Naive thymus-derived CD4-positive, alpha-beta T cell (primary cell): ENCODE results near the gene DYSF. TPM values are rescaled to one million over a fixed set of nuclear protein-coding genes. Genes with fewer than 3 reads are reported as not detected.

ENCODE experiments used
- ATAC-seq: fragments of 150-1000 bp; cut with Tn5 transposase; 2 replicates; pipeline ENCODE4 v1.10.0; 2021; ENCODE audit warnings: mild to moderate bottlenecking, moderate library complexity
- CTCF ChIA-PET: fragments of 350-600 bp; sonication (Branson Sonifier 250); formaldehyde crosslinking; loops from one replicate; lab custom pipeline; 2021; ENCODE audit warnings: antibody characterized with exemption; lab: Charles Lee
- POLR2A ChIA-PET: fragments of 350-600 bp; sonication (Branson Sonifier 250); formaldehyde crosslinking; loops from one replicate; lab custom pipeline; 2021; ENCODE audit warnings: antibody characterized with exemption, inconsistent platforms; lab: Charles Lee
- DNase-seq, 9 donors: peaks; one replicate each; pipeline versions ENCODE4 v3.0.0 to v3.0.0-alpha.2; 2020 to 2022; ENCODE audit warnings: mixed read lengths in 1 of 9
- H3K27ac ChIP-seq: one replicate; pipeline ENCODE4 v1.7.0; 2013; ENCODE audit warnings: mild to moderate bottlenecking, low read depth, low read length, moderate library complexity
- H3K27me3 ChIP-seq, 2 donors: one replicate each; pipeline ENCODE4 v1.7.0; 2013; ENCODE audit warnings: low read length in 2 of 2, mild to moderate bottlenecking in 2 of 2, moderate library complexity in 2 of 2; ENCODE audit not compliant: control insufficient read depth in 2 of 2, insufficient read depth in 2 of 2
- H3K36me3 ChIP-seq, 3 experiments: 1 replicate in 2 of 3; 2 replicates in 1 of 3; pipeline ENCODE4 v1.7.0; 2013; ENCODE audit warnings: low read length in 3 of 3, mild to moderate bottlenecking in 3 of 3, moderate library complexity in 1 of 3; ENCODE audit not compliant: insufficient read depth in 3 of 3, control insufficient read depth in 2 of 3
- H3K4me1 ChIP-seq, 2 donors: one replicate each; pipeline ENCODE4 v1.7.0; 2013; ENCODE audit warnings: low read length in 2 of 2, mild to moderate bottlenecking in 2 of 2, moderate library complexity in 1 of 2; ENCODE audit not compliant: control insufficient read depth in 2 of 2, insufficient read depth in 2 of 2
- H3K4me3 ChIP-seq: 2 replicates; pipeline ENCODE4 v1.7.0; 2013; ENCODE audit warnings: mild to moderate bottlenecking, low read length
- H3K9me3 ChIP-seq, 3 experiments: 1 replicate in 2 of 3; 2 replicates in 1 of 3; pipeline ENCODE4 v1.7.0; 2013; ENCODE audit warnings: low read length in 3 of 3; ENCODE audit not compliant: control insufficient read depth in 2 of 3
- H3K27ac Mint-ChIP-seq, 9 donors: one replicate each; pipeline ENCODE4 v1.8.0; 2020 to 2022; ENCODE audit warnings: mixed read lengths in 9 of 9, mild to moderate bottlenecking in 8 of 9, moderate library complexity in 5 of 9, inconsistent platforms in 2 of 9
- H3K27me3 Mint-ChIP-seq, 5 donors: one replicate each; pipeline ENCODE4 v1.8.0; 2021 to 2022; ENCODE audit warnings: mixed read lengths in 5 of 5, mild to moderate bottlenecking in 1 of 5
- H3K36me3 Mint-ChIP-seq, 5 donors: one replicate each; pipeline ENCODE4 v1.8.0; 2020 to 2022; ENCODE audit warnings: mixed read lengths in 5 of 5, mild to moderate bottlenecking in 3 of 5, inconsistent platforms in 1 of 5
- H3K4me1 Mint-ChIP-seq, 7 donors: one replicate each; pipeline ENCODE4 v1.8.0; 2020 to 2022; ENCODE audit warnings: mixed read lengths in 7 of 7, mild to moderate bottlenecking in 3 of 7, inconsistent platforms in 1 of 7
- H3K4me3 Mint-ChIP-seq, 10 donors: one replicate each; pipeline ENCODE4 v1.8.0; 2020 to 2022; ENCODE audit warnings: mild to moderate bottlenecking in 10 of 10, mixed read lengths in 10 of 10, moderate library complexity in 6 of 10, inconsistent platforms in 2 of 10
- H3K9me3 Mint-ChIP-seq, 11 donors: one replicate each; pipeline ENCODE4 v1.8.0; 2020 to 2022; ENCODE audit warnings: mixed read lengths in 11 of 11, mild to moderate bottlenecking in 4 of 11, inconsistent platforms in 1 of 11, moderate library complexity in 1 of 11
- intact Hi-C, 2 donors: fragments of 100-400 bp; cut with micrococcal nuclease; formaldehyde crosslinking; loops; one replicate each; pipeline ENCODE4 v1.15.1; 2023
- polyA plus RNA-seq, 2 donors: library from polyadenylated mRNA; unstranded; fragments of 300-500 nt; fragmentation: Illumina TruSeq; gene quantifications; one replicate each; pipeline ENCODE4 v1.2.3, GENCODE V29; 2021
- total RNA-seq, 6 experiments: library from RNA in 5 of 6; stranded (reverse) in 5 of 6; gene quantifications; 1 replicate in 5 of 6; 2 replicates in 1 of 6; pipeline ENCODE4 v1.2.3 and lab custom pipeline; 2021 to 2026

Gene DYSF
- total and polyA plus RNA-seq, 7 experiments from 2014 or later, result 0.14 to 28.2 (median 0.32) TPM; not detected in 2

DNA sequence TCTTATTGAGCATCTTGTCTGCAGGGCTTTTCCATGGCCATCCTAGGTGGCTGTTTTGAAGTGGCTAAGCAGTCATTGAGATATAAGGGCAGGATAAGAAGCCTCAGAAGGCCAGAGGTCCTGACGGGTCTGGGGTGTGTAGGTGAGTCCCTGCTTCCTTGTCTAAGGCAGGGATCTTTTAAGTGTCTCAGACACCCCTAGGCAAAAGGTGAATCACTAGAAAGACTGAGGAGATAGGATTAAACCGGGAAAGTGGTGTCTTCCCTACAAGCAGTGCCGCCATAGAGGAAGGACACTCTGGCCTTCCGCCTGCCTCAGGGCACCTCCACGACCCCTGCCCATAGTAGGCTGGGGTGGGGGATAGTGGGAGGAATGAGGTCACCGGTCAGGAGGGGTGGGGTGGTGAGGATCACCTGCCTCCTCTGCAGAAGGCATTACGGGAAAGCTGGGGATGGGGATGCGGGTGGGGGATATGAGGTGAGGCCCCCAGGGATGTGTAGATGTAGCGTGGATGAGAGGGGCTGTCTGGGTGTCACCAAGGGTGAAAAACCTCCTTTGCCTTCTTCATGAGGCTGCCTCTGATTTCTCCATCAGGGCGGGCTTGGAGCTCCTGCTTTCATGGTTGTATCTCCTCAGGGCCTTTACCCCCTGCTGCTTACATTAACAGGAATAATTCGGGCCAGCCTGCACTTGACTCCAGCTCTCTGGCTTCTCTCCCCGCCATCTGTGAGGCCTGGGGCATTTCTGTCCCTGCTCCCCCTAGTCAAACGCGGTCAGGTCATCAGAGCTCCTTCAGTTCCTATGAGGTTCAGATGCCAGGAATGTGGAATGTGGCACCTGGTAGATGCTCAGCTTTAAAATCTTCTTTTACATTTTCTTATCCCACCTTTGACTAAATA lies 244.0 kb downstream of the DYSF start:
- Mint-ChIP-seq H3K9me3 (peaks cover 0 to 1% (median 0%) of the 10 kb centered on the region in 11 donors), H3K27me3 (peaks cover 0 to 15% (median 0%) of the 10 kb centered on the region in 5 donors), H3K27ac (no peak overlapping the region), H3K36me3 (no peaks in the 10 kb centered on the region), H3K4me1 (no peaks in the 10 kb centered on the region), H3K4me3 (no peak overlapping the region)
- Histone ChIP-seq H3K27me3 (no peaks in the 10 kb centered on the region), H3K4me1 (no peaks in the 10 kb centered on the region), H3K9me3 (no peaks in the 10 kb centered on the region), H3K4me3 (no peak overlapping the region), H3K36me3 (no peaks in the 10 kb centered on the region), H3K27ac (no peak overlapping the region)
- intact Hi-C loops, result no loop called here
- ATAC-seq (no peak), DNase-seq (no peak)
- POLR2A ChIA-PET, result no interaction called here
- CTCF ChIA-PET, result no interaction called here

DNA sequence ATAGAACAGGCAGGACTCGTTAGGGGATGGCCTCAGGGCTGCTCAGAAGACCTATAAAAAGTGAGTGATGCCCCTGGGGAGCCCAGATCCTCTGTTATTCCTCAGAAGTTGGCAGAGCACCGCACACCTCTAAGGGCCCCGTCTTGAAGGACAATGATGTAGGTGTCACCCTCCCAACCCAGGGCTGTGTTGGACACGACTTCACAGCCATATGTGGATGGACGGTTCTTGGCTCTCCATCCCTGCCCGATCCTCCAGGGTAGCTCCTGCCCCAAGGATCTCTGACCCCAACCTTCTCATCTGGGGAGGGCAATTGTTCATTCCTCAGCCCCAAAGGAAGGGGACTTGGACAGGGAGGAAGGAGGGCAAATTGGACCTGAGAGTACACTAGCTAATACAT lies 246.1 kb downstream of the DYSF start:
- H3K9me3 Mint-ChIP-seq, result no peaks in the 10 kb centered on the region
- no peaks in the 10 kb centered on the region for H3K36me3 ChIP-seq
- ATAC-seq (no peak), DNase-seq (no peak)
- H3K36me3 Mint-ChIP-seq, result no peaks in the 10 kb centered on the region
- no peaks in the 10 kb centered on the region for H3K27me3 ChIP-seq
- ChIA-PET POLR2A (no interaction called here), CTCF (no interaction called here)
- no peak overlapping the region for H3K4me3 Mint-ChIP-seq
- intact Hi-C loops, result no loop called here
- no peaks in the 10 kb centered on the region for H3K9me3 ChIP-seq
- H3K4me3 ChIP-seq, result no peak overlapping the region
- no peaks in the 10 kb centered on the region for H3K4me1 Mint-ChIP-seq
- H3K4me1 ChIP-seq, result no peaks in the 10 kb centered on the region
- H3K27ac ChIP-seq, result no peak overlapping the region
- peaks cover 0 to 26% (median 5%) of the 10 kb centered on the region in 5 donors for H3K27me3 Mint-ChIP-seq
- H3K27ac Mint-ChIP-seq, result no peak overlapping the region

DNA sequence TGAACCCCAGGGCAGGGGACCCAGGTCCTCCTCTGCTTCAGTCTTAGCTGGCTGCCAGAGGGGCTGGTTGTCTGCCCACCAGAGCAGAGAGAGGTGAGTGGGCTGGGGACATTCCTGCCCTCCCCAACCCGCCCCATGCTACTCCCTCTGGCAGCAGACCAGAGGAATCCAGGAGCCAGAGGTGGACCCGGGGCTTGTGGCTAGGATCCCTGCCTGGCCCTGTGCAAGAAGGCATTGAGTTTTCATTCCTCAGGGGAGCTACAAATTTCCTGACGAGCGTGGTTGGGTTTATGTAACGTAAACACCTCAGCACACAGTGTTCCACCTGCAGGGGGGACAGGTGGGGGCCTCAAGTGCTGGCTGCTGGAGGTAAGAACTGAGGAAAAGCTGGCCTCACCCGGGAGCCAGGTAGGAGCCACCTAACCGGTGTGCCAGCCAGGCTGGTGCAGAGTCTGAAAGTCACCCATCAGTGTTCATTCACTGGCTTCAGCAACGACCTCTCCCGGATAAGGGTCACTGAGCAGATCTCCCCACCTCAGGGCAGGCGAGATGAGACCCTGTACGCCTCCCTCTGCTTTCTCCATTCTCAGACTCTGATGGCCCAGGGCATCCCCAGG lies 246.8 kb downstream of the DYSF start:
- H3K9me3 ChIP-seq, result no peaks in the 10 kb centered on the region
- H3K27me3 Mint-ChIP-seq, result peaks cover 0 to 22% (median 4%) of the 10 kb centered on the region in 5 donors
- CTCF ChIA-PET, result no interaction called here
- H3K4me1 Mint-ChIP-seq, result no peaks in the 10 kb centered on the region
- no peaks in the 10 kb centered on the region for H3K27me3 ChIP-seq
- POLR2A ChIA-PET, result no interaction called here
- intact Hi-C loops, result no loop called here
- no peak overlapping the region for H3K27ac ChIP-seq
- no peaks in the 10 kb centered on the region for H3K36me3 Mint-ChIP-seq
- no peak overlapping the region for H3K27ac Mint-ChIP-seq
- H3K9me3 Mint-ChIP-seq, result no peaks in the 10 kb centered on the region
- no peak overlapping the region for H3K4me3 Mint-ChIP-seq
- H3K36me3 ChIP-seq, result no peaks in the 10 kb centered on the region
- no peak overlapping the region for H3K4me3 ChIP-seq
- DNase-seq, result no peak
- H3K4me1 ChIP-seq, result no peaks in the 10 kb centered on the region
- ATAC-seq, result no peak

DNA sequence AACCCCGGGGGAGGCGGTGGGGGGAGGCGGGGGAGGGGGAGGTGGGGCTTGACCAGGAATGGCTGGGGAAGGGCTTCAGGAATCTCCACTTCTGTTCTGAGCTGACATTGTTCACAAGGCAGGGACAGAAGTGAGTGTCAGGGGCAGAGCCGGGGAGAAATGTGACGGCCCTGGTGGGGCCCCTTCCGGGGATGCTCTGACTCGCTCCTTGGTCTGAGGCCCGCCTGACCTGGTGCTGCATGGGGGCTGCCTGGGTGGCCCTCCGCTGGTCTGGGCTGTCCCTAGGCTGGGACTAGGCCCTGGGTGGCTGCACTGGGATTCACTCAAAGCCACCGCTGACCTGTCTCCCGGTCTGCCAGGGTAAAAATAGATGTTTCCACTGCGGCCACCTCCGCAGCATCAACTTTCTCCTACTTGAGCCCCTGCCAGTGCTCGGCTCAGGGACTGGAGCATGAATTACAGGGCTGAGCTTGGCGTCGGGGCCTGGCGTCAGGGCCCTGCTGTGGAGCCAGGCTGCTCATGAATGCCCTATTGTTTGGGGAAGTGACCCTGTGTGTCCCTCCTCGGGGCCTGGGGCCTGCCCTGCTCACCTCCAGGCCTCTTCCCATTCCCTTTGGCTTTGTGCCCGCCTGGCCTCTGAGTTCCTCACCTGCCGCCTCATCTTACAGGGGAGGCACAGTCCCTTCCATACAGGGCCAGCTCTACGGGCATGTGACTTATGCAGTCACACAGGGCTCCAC lies 247.5 kb downstream of the DYSF start:
- no peaks in the 10 kb centered on the region for H3K9me3 ChIP-seq
- ATAC-seq (no peak), DNase-seq (no peak)
- ChIA-PET CTCF (no interaction called here), POLR2A (no interaction called here)
- H3K27me3 ChIP-seq, result no peaks in the 10 kb centered on the region
- H3K4me1 Mint-ChIP-seq, result no peaks in the 10 kb centered on the region
- H3K9me3 Mint-ChIP-seq, result no peaks in the 10 kb centered on the region
- no peak overlapping the region for H3K4me3 ChIP-seq
- H3K36me3 ChIP-seq, result no peaks in the 10 kb centered on the region
- H3K4me3 Mint-ChIP-seq, result no peak overlapping the region
- H3K27ac Mint-ChIP-seq, result no peak overlapping the region
- H3K4me1 ChIP-seq, result no peaks in the 10 kb centered on the region
- peaks cover 0 to 22% (median 4%) of the 10 kb centered on the region in 5 donors for H3K27me3 Mint-ChIP-seq
- intact Hi-C loops, result no loop called here
- no peaks in the 10 kb centered on the region for H3K36me3 Mint-ChIP-seq
- no peak overlapping the region for H3K27ac ChIP-seq

DNA sequence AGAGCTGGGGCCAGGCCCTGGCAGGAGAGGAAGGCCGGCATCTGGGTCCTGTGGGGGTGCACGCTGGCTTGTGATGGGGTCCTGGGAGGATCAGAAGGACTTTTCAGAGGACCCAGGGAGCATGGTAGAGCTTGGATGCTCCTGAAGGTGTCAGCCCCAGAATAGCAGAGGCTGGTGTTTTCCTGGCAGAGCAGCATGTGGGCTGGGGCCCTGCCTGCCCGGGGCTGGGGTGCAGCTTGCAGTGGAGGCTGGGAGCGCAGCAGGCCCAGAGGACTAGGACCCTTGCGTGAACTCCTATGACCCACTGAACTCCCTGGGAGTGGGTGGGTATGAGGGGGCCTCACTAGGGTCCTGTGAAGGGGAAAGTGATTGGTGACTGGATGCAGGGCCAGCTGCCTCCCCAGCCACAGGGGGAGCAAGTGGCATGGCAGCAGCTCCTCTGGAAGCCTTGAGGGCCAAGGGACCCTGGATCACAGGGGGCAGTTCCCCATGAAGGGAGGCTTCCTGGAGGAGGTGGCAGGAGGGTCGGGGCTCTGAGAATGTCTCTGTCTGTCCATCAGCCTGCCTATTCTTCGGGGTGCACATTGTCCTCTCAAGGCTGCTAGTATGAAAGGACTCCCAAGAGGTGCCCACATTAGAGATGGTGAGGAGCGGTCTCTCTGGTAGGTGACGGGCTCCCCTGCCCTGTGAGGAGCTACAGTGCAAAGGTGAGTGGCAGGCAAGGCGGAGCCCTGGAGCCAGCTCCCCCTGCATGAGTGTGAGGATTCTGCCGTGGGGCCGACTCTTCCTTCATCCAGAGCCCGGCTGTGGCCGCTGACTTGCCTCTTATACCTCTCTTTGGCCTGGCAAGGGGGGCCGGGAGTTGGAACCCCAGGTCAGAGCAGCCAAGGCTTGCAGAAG lies 249.0 kb downstream of the DYSF start:
- intact Hi-C loops, result no loop called here
- ATAC-seq (no peak), DNase-seq (no peak)
- Mint-ChIP-seq H3K36me3 (no peaks in the 10 kb centered on the region), H3K4me3 (no peak overlapping the region), H3K27ac (no peak overlapping the region), H3K9me3 (no peaks in the 10 kb centered on the region), H3K4me1 (no peaks in the 10 kb centered on the region), H3K27me3 (peaks cover 0 to 22% (median 4%) of the 10 kb centered on the region in 5 donors)
- CTCF ChIA-PET, result no interaction called here
- Histone ChIP-seq H3K4me3 (no peak overlapping the region), H3K27ac (no peak overlapping the region), H3K27me3 (no peaks in the 10 kb centered on the region), H3K4me1 (no peaks in the 10 kb centered on the region), H3K36me3 (no peaks in the 10 kb centered on the region), H3K9me3 (no peaks in the 10 kb centered on the region)
- POLR2A ChIA-PET, result no interaction called here
